Common myeloid progenitor, CD34-positive (primary cell): ENCODE measurements around the gene PIGU.
"Not testable (repeated sequence)": the region's sequence is repeated elsewhere in the genome, so short reads cannot be mapped to it uniquely, and the experiment has no call there.

Experiments used
- CTCF ChIA-PET: fragments of 350-600 bp; sonication (Branson Sonifier 250); formaldehyde crosslinking; loops from one replicate; lab custom pipeline; 2021; ENCODE audit warnings: antibody characterized with exemption; lab: Charles Lee
- POLR2A ChIA-PET: fragments of 350-600 bp; sonication (Branson Sonifier 250); formaldehyde crosslinking; loops from one replicate; lab custom pipeline; 2021; ENCODE audit warnings: antibody characterized with exemption; lab: Charles Lee
- DNase-seq, 3 donors: peaks; one replicate each; pipeline versions ENCODE4 v3.0.0 to v3.0.0-alpha.2; 2013
- H3K27ac ChIP-seq, 2 experiments: 1 replicate in 1 of 2; 2 replicates in 1 of 2; pipeline ENCODE4 v1.7.0; 2013; ENCODE audit warnings: inconsistent platforms in 2 of 2, low read length in 2 of 2, mild to moderate bottlenecking in 2 of 2, low read depth in 1 of 2, moderate library complexity in 1 of 2; ENCODE audit not compliant: severe bottlenecking in 2 of 2, insufficient read depth in 1 of 2, poor library complexity in 1 of 2
- H3K27me3 ChIP-seq, 5 experiments: replicated peaks in 2 of 5; 1 replicate in 3 of 5; 2 replicates in 2 of 5; pipeline versions ENCODE4 v1.6.1 to v1.7.0; 2013; ENCODE audit warnings: low read length in 4 of 5, mild to moderate bottlenecking in 2 of 5, moderate library complexity in 2 of 5, inconsistent platforms in 1 of 5; ENCODE audit not compliant: insufficient read depth in 5 of 5, control insufficient read depth in 4 of 5
- H3K36me3 ChIP-seq, 4 experiments: 1 replicate in 2 of 4; 2 replicates in 2 of 4; pipeline versions ENCODE4 v1.6.1 to v1.7.0; 2013; ENCODE audit warnings: low read length in 3 of 4, control low read depth in 1 of 4, mild to moderate bottlenecking in 1 of 4; ENCODE audit not compliant: control insufficient read depth in 4 of 4, insufficient read depth in 4 of 4
- H3K4me1 ChIP-seq, 4 experiments: 1 replicate in 3 of 4; 2 replicates in 1 of 4; pipeline versions ENCODE4 v1.6.1 to v1.7.1; 2013; ENCODE audit warnings: low read length in 3 of 4, mild to moderate bottlenecking in 3 of 4, control low read depth in 1 of 4, inconsistent platforms in 1 of 4, moderate library complexity in 1 of 4; ENCODE audit not compliant: control insufficient read depth in 4 of 4, insufficient read depth in 4 of 4; ENCODE audit errors: control extremely low read depth in 1 of 4
- H3K4me3 ChIP-seq, 7 experiments: 1 replicate in 4 of 7; 2 replicates in 3 of 7; pipeline versions ENCODE4 v1.5.1 to v1.7.0; 2013; ENCODE audit warnings: mild to moderate bottlenecking in 7 of 7, low read length in 6 of 7, moderate library complexity in 6 of 7, inconsistent platforms in 2 of 7, low read depth in 2 of 7, control low read depth in 1 of 7; ENCODE audit not compliant: insufficient read depth in 4 of 7, control insufficient read depth in 1 of 7; ENCODE audit errors: extremely low read depth in 1 of 7
- H3K9me3 ChIP-seq, 5 experiments: 1 replicate in 4 of 5; 2 replicates in 1 of 5; pipeline versions ENCODE4 v1.6.1 to v1.7.1; 2013; ENCODE audit warnings: low read length in 4 of 5, mild to moderate bottlenecking in 2 of 5, inconsistent platforms in 1 of 5, low read depth in 1 of 5, moderate library complexity in 1 of 5; ENCODE audit not compliant: control insufficient read depth in 4 of 5, insufficient read depth in 2 of 5; ENCODE audit errors: control extremely low read depth in 1 of 5
- WGBS: methylation state at CpG from one replicate; pipeline ENCODE4 v1.1.5; 2013; ENCODE audit not compliant: insufficient coverage; 5-methylcytosine and 5-hydroxymethylcytosine counted together

The PIGU gene

DNA sequence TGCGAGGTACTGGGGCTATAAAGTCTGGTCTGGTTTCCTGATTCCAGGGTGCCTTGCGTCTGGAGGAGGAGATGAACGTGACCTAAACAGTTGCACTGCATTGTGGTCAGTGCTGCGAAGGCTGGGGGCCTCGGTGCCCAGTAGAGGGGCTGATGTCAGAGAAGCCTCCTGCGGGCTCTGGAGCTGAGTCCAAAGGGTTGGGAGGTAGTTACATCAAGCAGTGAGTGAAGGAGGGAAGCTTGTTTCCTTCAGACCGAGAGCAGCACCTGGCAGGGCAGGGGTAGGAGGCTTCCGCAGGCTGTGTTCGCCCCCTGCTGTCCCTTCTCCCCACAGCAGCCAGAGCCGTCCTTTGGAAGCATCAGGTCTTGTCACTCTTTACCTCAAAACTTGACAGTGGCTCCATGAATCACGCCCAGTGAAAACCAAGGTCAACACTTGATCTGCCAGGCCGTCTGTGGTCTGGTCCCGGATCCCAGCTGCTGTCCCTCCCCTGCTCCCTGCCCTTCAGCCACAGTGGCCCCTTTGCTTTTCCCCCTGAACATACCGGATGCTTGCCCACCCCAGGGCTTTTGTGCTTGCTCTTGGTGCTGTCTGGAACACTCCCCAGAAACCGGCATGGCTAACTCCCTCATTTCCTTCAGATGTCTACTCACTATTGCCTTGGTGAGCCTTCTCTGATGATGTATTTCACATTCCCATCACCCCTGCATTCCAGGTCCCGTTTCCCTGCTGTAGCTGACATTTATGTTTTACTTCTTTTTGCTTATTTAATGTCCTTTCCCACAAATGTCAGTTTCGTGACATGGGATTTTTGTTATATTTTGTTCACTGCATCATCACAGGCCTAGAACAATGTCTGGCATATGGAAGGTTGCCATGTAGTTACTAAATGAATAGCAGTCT, 153.7 kb downstream of the PIGU start:
- WGBS = 62% methylated on average over 15 of the region's 17 CpGs

DNA sequence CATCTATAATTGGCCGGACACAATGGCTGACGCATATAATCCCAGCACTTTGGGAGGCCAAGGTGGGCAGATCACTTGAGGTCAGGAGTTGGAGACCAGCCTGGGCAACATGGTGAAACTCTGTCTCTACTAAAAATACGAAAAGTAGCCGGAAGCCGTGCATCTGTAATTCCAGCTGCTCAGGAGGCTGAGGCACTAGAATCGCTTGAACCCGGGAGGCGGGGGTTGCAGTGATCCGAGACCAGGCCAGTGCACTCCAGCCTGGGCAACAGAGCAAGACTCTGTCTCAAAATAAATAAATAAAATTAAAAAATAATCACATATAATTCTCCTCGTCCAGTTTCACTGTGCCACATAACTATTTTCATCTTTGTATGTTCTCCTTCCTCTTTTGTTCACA, 157.1 kb downstream of the PIGU start:
- H3K27me3 ChIP-seq, H3K27ac ChIP-seq, POLR2A ChIA-PET, DNase-seq, H3K4me3 ChIP-seq, H3K9me3 ChIP-seq: not testable (repeated sequence)
- WGBS = 97% methylated on average over 5 of the region's 10 CpGs
- CTCF ChIA-PET = interaction anchor here (1.0 to 5.6 kb wide), 2 partner anchors 206 to 223 kb away, joined by 3 to 68 read pairs; no protein-coding TSS in a partner anchor
- Histone ChIP-seq H3K4me1 (peaks cover 3 to 26% (median 16%) of the 10 kb centered on the region in 4 experiments), H3K36me3 (peaks cover 0 to 24% (median 14%) of the 10 kb centered on the region in 4 experiments)

More for the DNA sequence above, 153.7 kb downstream of the PIGU start:
- Histone ChIP-seq H3K4me1 (peaks cover 0 to 6% (median 3%) of the 10 kb centered on the region in 4 experiments), H3K4me3 (peak overlapping the region in 1 of 7 experiments; percentile 42), H3K36me3 (peaks cover 0 to 53% (median 40%) of the 10 kb centered on the region in 4 experiments), H3K27me3 (no peaks in the 10 kb centered on the region), H3K27ac (no peak overlapping the region), H3K9me3 (no peaks in the 10 kb centered on the region)
- POLR2A ChIA-PET = interaction anchor here (0.7 kb wide), 2 partner anchors 21 to 211 kb away, joined by 3 read pairs; no protein-coding TSS in a partner anchor
- CTCF ChIA-PET = interaction anchor here (0.6 to 5.6 kb wide), 25 partner anchors 9 to 356 kb away, joined by 3 to 68 read pairs (median 3); partner anchors contain the start of genes AHCY and TP53INP2
- peak; percentile 58 to 79 (median 76) for DNase-seq

DNA sequence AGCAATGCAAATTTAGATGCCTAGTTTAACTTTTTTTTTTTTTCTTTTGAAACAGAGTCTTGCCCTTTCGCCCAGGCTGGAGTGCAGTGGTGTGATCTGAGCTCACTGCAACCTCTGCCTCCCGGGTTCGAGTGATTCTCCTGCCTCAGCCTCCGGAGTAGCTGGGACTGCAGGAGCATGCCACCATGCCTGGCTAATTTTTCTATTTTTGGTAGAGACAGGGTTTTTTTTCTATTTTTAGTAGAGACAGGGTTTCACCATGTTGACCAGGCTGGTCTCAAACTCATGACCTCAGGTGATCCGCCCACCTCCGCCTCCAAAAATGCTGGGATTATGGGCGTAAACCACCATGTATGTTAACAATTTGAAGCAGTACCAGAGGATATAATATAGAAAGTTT, 158.0 kb downstream of the PIGU start:
- peaks cover 5 to 32% (median 20%) of the 10 kb centered on the region in 4 experiments for H3K4me1 ChIP-seq
- H3K27ac ChIP-seq, POLR2A ChIA-PET, H3K27me3 ChIP-seq, H3K9me3 ChIP-seq, DNase-seq, CTCF ChIA-PET, H3K4me3 ChIP-seq: not testable (repeated sequence)
- WGBS = 96% methylated on average over 5 of the region's 7 CpGs
- peaks cover 0 to 19% (median 9%) of the 10 kb centered on the region in 4 experiments for H3K36me3 ChIP-seq

DNA sequence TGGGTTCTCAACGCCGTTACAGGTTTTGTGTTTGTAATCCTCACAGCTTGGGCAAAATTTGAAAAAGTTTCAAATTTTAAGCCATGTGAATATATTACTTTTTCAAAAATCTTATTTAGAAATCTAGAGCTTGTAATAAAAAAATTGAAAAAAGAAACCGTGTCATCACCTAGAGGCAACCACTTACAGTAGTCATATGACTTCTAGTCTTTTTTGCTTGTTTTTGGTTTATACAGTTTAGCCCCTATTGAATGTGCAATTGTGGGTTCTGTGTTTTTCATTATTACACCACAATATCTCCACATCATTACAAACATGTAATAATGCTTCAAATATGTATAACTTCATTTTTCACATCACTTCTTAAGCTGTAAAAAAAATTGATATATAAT, 159.8 kb downstream of the PIGU start:
- DNase-seq = peak in 2 of 3 donors; percentile 51 to 64
- Histone ChIP-seq H3K36me3 (peaks cover 0 to 16% (median 7%) of the 10 kb centered on the region in 4 experiments), H3K27me3 (no peaks in the 10 kb centered on the region), H3K4me3 (peak overlapping the region; percentile 75 to 100 (median 95)), H3K4me1 (peaks cover 5 to 26% (median 16%) of the 10 kb centered on the region in 4 experiments), H3K9me3 (no peaks in the 10 kb centered on the region), H3K27ac (peak overlapping the region; percentile 80 to 90)
- WGBS = no CpG with 5 or more reads among the region's 3 CpGs
- ChIA-PET POLR2A (interaction anchor here (0.5 to 0.8 kb wide), 3 partner anchors 41 to 433 kb away, joined by 3 to 5 read pairs (median 3); no protein-coding TSS in a partner anchor), CTCF (interaction anchor here (0.6 to 4.0 kb wide), 10 partner anchors 14 to 333 kb away, joined by 3 to 31 read pairs (median 4); no protein-coding TSS in a partner anchor)

DNA sequence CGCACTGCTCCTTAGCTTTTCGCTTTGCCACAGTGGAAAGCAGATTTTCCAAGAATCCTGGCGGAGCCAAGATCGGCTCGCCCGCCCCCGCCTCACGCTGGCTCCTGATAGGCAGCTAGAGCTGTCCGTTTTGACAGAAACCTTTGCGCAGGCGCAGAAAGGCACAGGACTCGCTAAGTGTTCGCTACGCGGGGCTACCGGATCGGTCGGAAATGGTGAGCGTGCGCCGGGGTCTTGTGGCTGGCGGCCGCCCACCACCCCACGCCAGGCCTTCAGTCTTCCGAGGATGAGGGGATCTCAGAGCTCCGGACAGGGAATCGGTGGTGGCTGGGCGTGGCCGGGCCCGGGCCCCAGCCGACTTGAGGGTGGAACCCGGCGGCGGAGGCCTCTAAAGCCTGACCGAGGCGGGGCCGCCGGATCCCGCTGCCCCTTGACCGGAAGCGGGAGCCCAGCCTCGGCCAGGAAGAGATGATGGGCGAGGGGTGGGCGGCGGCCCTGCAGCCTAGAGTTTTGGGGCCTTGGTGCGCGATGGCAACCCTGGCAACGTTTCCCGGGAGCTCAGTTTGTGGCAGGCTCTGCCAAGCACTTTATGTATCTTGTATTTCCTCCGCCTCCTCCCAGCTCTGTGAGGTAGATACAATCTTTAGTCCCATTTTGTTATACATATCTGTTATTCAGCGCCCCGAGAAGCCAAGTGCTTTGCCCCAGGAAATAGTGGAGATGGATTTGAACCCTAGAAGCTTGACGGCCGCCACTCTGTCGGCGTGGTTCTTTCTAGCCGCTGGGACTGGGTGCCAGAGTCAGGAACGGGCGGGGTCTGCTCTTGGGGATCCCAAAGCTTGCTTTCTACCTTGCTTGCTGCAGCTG, 160.4 kb downstream of the PIGU start, which contains the start of gene DYNLRB1:
TSS of gene DYNLRB1 (plus strand) at position 176 of the 867 bp plus-strand sequence. CDS start at position 213, 37 bp downstream.
- Histone ChIP-seq H3K9me3 (no peaks in the 10 kb centered on the region), H3K36me3 (peaks cover 0 to 10% (median 5%) of the 10 kb centered on the region in 4 experiments), H3K4me1 (peaks cover 5 to 26% (median 16%) of the 10 kb centered on the region in 4 experiments), H3K4me3 (peak within 1 kb of the TSS; percentile 75 to 100 (median 95)), H3K27me3 (no peaks in the 10 kb centered on the region), H3K27ac (peak within 1 kb of the TSS; percentile 80 to 90)
- CTCF ChIA-PET = interaction anchor here (0.7 to 4.0 kb wide), 10 partner anchors 15 to 333 kb away, joined by 3 to 31 read pairs (median 4); partner anchors contain the start of gene ITCH
- under 1% methylated on average over 55 of the region's 59 CpGs for WGBS
- POLR2A ChIA-PET = interaction anchor here (0.5 to 0.8 kb wide), 3 partner anchors 42 to 434 kb away, joined by 3 to 5 read pairs (median 3); no protein-coding TSS in a partner anchor
- peak; percentile 93 to 96 (median 94) for DNase-seq
